ENCODE measurements around the gene TTC34. TPM values are rescaled to one million over a fixed set of nuclear protein-coding genes. Genes with fewer than 3 reads are reported as not detected.

Gene TTC34
- total and polyA plus RNA-seq, 9 of the 15 experiments (the other 6 are each of a cell fraction or from before 2014, with no cell fraction given), result 0.03 to 0.38 (median 0.05) TPM; not detected in 2

- TF ChIP-seq ETV1 (tag; conservative IDR thresholded peaks at IDR 0.05; ENCODE audit: low read depth), result peak; percentile 41; the same call in 1 of the 2 replicates
- no peak for TF ChIP-seq HNRNPK (IDR thresholded peaks at IDR 0.05; ENCODE audit: low read depth, low read length, poor library complexity, severe bottlenecking)
- no peak for TF ChIP-seq SLC30A9 (CRISPR knock-in tag; IDR thresholded peaks at IDR 0.05)
- peak; percentile 67; the same call in 1 of the 2 replicates for TF ChIP-seq FOXP1 (CRISPR knock-in tag; IDR thresholded peaks at IDR 0.05)
- peak; percentile 38 for TF ChIP-seq FIP1L1 (IDR thresholded peaks at IDR 0.05; ENCODE audit: low read depth, low read length, poor library complexity, severe bottlenecking)
- peak; percentile 89 for TF ChIP-seq BMI1 (IDR thresholded peaks at IDR 0.05; ENCODE audit: low read length)
- no peak for TF ChIP-seq E2F3 (CRISPR knock-in tag; IDR thresholded peaks at IDR 0.05)
- TF ChIP-seq ZBTB2 (IDR thresholded peaks at IDR 0.05), result 0 out of 2 replicates have a peak, but pooled peaks have one; percentile 72
- TF ChIP-seq SMC3 (conservative IDR thresholded peaks at IDR 0.05; ENCODE audit: insufficient read depth, low read depth, low read length), result 0 out of 2 replicates have a peak, but pooled peaks have one; percentile 3
- TF ChIP-seq RBM34 (IDR thresholded peaks at IDR 0.05; ENCODE audit: borderline replicate concordance, insufficient read depth, low read length), result peak; percentile 94
- TF ChIP-seq ZNF436 (CRISPR knock-in tag; IDR thresholded peaks at IDR 0.05), result 0 out of 2 replicates have a peak, but pooled peaks have one; percentile 31
- 0 out of 2 replicates have a peak, but pooled peaks have one; percentile 73 for TF ChIP-seq HIVEP1 (CRISPR knock-in tag; IDR thresholded peaks at IDR 0.05)
- no peak for TF ChIP-seq ZNF124 (CRISPR knock-in tag; IDR thresholded peaks at IDR 0.05)
- TF ChIP-seq NFE2 (IDR thresholded peaks at IDR 0.05; ENCODE audit: low read depth), result no peak
- peak; percentile 86 for TF ChIP-seq ELF1 (tag; IDR thresholded peaks at IDR 0.05)
- TF ChIP-seq GABPB1 (CRISPR knock-in tag; IDR thresholded peaks at IDR 0.05), result peak; percentile 79
- TF ChIP-seq ZNF668 (CRISPR knock-in tag; IDR thresholded peaks at IDR 0.05), result no peak
- no peak for TF ChIP-seq THAP12 (CRISPR knock-in tag; IDR thresholded peaks at IDR 0.05)
- peak; percentile 81 for TF ChIP-seq KDM5B (IDR thresholded peaks at IDR 0.05; ENCODE audit: insufficient replicate concordance, low read depth, low read length)
- peak; percentile 48; the same call in 1 of the 2 replicates for TF ChIP-seq NR2C2 (CRISPR knock-in tag; IDR thresholded peaks at IDR 0.05)
- TF ChIP-seq NR2C2 (tag; IDR thresholded peaks at IDR 0.05), result peak; percentile 91
- TF ChIP-seq, protein P1, sequence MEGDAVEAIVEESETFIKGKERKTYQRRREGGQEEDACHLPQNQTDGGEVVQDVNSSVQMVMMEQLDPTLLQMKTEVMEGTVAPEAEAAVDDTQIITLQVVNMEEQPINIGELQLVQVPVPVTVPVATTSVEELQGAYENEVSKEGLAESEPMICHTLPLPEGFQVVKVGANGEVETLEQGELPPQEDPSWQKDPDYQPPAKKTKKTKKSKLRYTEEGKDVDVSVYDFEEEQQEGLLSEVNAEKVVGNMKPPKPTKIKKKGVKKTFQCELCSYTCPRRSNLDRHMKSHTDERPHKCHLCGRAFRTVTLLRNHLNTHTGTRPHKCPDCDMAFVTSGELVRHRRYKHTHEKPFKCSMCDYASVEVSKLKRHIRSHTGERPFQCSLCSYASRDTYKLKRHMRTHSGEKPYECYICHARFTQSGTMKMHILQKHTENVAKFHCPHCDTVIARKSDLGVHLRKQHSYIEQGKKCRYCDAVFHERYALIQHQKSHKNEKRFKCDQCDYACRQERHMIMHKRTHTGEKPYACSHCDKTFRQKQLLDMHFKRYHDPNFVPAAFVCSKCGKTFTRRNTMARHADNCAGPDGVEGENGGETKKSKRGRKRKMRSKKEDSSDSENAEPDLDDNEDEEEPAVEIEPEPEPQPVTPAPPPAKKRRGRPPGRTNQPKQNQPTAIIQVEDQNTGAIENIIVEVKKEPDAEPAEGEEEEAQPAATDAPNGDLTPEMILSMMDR (IDR thresholded peaks at IDR 0.05 in 2 of 3, conservative IDR thresholded peaks at IDR 0.05 in 1 of 3; ENCODE audit: insufficient read depth in 2 of 3, low read depth in 1 of 3, low read length in 3 of 3), result peak; percentile 8 to 23 (median 13); a peak in 3 of 6 replicates
Observed at GRCh38 chr1:2642560-2643413, 158.7 kb downstream of the TTC34 start (continued).
